ENCODE results near the gene LYST.

The LYST gene

GRCh38 chr1:235746245-235746644 lies 120.5 kb downstream of the LYST start:
- Histone ChIP-seq H3K27ac (ENCODE audit: low read depth, low read length) (no peak overlapping the region), H3K79me2 (ENCODE audit: control insufficient read depth, low read length) (no peaks in the 10 kb centered on the region), H3K27me3 (ENCODE audit: control insufficient read depth, low read length) (no peaks in the 10 kb centered on the region), H3F3A (ENCODE audit: control insufficient read depth, insufficient read depth) (no peaks in the 10 kb centered on the region), H3K9me3 (ENCODE audit: control insufficient read depth, insufficient read depth, low read length) (no peaks in the 10 kb centered on the region), H3K4me2 (ENCODE audit: low read length) (no peak overlapping the region), H4K20me1 (ENCODE audit: control insufficient read depth, insufficient read depth, low read depth, low read length) (no peaks in the 10 kb centered on the region), H3K9me2 (replicated peaks; ENCODE audit: control insufficient read depth, low read length) (no peaks in the 10 kb centered on the region), H3K4me1 (ENCODE audit: control insufficient read depth, low read length) (no peaks in the 10 kb centered on the region), H3K4me3 (ENCODE audit: low read length) (no peak overlapping the region), H3K36me3 (ENCODE audit: control insufficient read depth, low read length) (no peaks in the 10 kb centered on the region)
- TF ChIP-seq, protein P1, sequence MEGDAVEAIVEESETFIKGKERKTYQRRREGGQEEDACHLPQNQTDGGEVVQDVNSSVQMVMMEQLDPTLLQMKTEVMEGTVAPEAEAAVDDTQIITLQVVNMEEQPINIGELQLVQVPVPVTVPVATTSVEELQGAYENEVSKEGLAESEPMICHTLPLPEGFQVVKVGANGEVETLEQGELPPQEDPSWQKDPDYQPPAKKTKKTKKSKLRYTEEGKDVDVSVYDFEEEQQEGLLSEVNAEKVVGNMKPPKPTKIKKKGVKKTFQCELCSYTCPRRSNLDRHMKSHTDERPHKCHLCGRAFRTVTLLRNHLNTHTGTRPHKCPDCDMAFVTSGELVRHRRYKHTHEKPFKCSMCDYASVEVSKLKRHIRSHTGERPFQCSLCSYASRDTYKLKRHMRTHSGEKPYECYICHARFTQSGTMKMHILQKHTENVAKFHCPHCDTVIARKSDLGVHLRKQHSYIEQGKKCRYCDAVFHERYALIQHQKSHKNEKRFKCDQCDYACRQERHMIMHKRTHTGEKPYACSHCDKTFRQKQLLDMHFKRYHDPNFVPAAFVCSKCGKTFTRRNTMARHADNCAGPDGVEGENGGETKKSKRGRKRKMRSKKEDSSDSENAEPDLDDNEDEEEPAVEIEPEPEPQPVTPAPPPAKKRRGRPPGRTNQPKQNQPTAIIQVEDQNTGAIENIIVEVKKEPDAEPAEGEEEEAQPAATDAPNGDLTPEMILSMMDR (IDR thresholded peaks at IDR 0.05; ENCODE audit: low read depth, low read length, poor library complexity, severe bottlenecking): no peak
- TF ChIP-seq EZH2phosphoT487 (IDR thresholded peaks at IDR 0.05; ENCODE audit: borderline replicate concordance, low read length): no peak

DNA sequence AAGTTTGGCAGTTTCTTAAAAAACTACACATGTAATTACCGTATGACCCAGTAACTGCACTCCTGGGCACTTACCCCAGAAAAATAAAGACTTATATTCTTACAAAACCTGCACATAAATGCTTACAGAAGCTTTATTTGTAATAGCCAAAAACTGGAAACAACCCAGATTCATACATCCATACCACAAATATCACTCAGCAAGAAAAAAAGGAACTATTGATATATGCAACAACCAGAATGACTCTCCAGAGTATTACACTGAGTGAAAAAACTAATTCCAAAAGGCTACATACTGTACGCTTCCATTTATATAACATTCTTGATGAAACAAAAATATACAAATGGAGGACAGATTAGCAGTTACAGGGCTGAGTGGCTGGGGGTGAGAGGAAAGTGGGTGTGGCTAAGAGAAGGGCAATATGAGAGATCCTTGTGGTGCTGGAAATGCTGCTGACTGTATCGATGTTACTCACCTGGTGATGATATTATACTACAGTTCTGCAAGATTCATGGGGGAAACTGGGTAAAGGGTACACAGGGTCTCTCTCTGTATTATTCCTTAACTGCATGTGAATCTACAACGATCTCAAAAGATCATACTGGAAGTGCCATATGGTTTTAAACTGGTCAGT lies 121.1 kb downstream of the LYST start:
- H3K9me2 ChIP-seq (replicated peaks; ENCODE audit: control insufficient read depth, low read length): no peaks in the 10 kb centered on the region
- H3K9me3 ChIP-seq (ENCODE audit: control insufficient read depth, insufficient read depth, low read length): no peaks in the 10 kb centered on the region
- H4K20me1 ChIP-seq (ENCODE audit: control insufficient read depth, insufficient read depth, low read depth, low read length): no peaks in the 10 kb centered on the region
- no peak overlapping the region for H3K27ac ChIP-seq (ENCODE audit: low read depth, low read length)
- H3K27me3 ChIP-seq (ENCODE audit: control insufficient read depth, low read length): no peaks in the 10 kb centered on the region
- no peak overlapping the region for H3K4me2 ChIP-seq (ENCODE audit: low read length)
- H3F3A ChIP-seq (ENCODE audit: control insufficient read depth, insufficient read depth): no peaks in the 10 kb centered on the region
- H3K36me3 ChIP-seq (ENCODE audit: control insufficient read depth, low read length): no peaks in the 10 kb centered on the region
- no peak overlapping the region for H3K4me3 ChIP-seq (ENCODE audit: low read length)
- TF ChIP-seq EZH2phosphoT487 (IDR thresholded peaks at IDR 0.05; ENCODE audit: borderline replicate concordance, low read length): no peak
- TF ChIP-seq, protein P1 (IDR thresholded peaks at IDR 0.05; ENCODE audit: low read depth, low read length, poor library complexity, severe bottlenecking): no peak
- H3K79me2 ChIP-seq (ENCODE audit: control insufficient read depth, low read length): no peaks in the 10 kb centered on the region
- no peaks in the 10 kb centered on the region for H3K4me1 ChIP-seq (ENCODE audit: control insufficient read depth, low read length)

GRCh38 chr1:235742914-235743599 lies 123.6 kb downstream of the LYST start:
- H3K4me3 ChIP-seq (ENCODE audit: low read length): no peak overlapping the region
- H3K4me2 ChIP-seq (ENCODE audit: low read length): no peak overlapping the region
- no peaks in the 10 kb centered on the region for H3F3A ChIP-seq (ENCODE audit: control insufficient read depth, insufficient read depth)
- H3K4me1 ChIP-seq (ENCODE audit: control insufficient read depth, low read length): no peaks in the 10 kb centered on the region
- no peaks in the 10 kb centered on the region for H3K9me3 ChIP-seq (ENCODE audit: control insufficient read depth, insufficient read depth, low read length)
- H3K79me2 ChIP-seq (ENCODE audit: control insufficient read depth, low read length): no peaks in the 10 kb centered on the region
- H3K36me3 ChIP-seq (ENCODE audit: control insufficient read depth, low read length): no peaks in the 10 kb centered on the region
- no peaks in the 10 kb centered on the region for H3K27me3 ChIP-seq (ENCODE audit: control insufficient read depth, low read length)
- no peaks in the 10 kb centered on the region for H4K20me1 ChIP-seq (ENCODE audit: control insufficient read depth, insufficient read depth, low read depth, low read length)
- TF ChIP-seq EZH2phosphoT487 (IDR thresholded peaks at IDR 0.05; ENCODE audit: borderline replicate concordance, low read length): no peak
- TF ChIP-seq, protein P1 (IDR thresholded peaks at IDR 0.05; ENCODE audit: low read depth, low read length, poor library complexity, severe bottlenecking): no peak
- no peaks in the 10 kb centered on the region for H3K9me2 ChIP-seq (replicated peaks; ENCODE audit: control insufficient read depth, low read length)
- no peak overlapping the region for H3K27ac ChIP-seq (ENCODE audit: low read depth, low read length)

Measured in DOHH2 (cell line).